HG02623 (cell line): ENCODE measurements around the gene RNF26.
A peak's percentile ranks its signal among the peaks of the same experiment; 100 is the strongest.

Source experiments
- ATAC-seq: cut with Tn5 transposase; IDR thresholded peaks from one replicate; pipeline ENCODE4 v1.9.1; 2021; ENCODE audit warnings: moderate library complexity; ENCODE audit not compliant: unreplicated experiment

The RNF26 gene

GRCh38 chr11:119315131-119316015 lies 19.0 kb upstream of the RNF26 start:
- peak; percentile 39 for ATAC-seq

- ATAC-seq, result no peak
Observed at GRCh38 chr11:119316016-119316728, 18.2 kb upstream of the RNF26 start.

GRCh38 chr11:119316729-119317591 lies 17.4 kb upstream of the RNF26 start, which contains the start of gene MCAM:
MCAM (minus strand) TSS chr11:119317130; CDS start chr11:119317101, 29 bp downstream.
- ATAC-seq, result no peak

GRCh38 chr11:119317592-119318239 lies 16.6 kb upstream of the RNF26 start:
- no peak for ATAC-seq

- no peak for ATAC-seq
Observed at GRCh38 chr11:119318240-119319135, 15.8 kb upstream of the RNF26 start.

- ATAC-seq, result no peak
Observed at GRCh38 chr11:119319136-119319699, 15.1 kb upstream of the RNF26 start.

GRCh38 chr11:119319700-119320239 lies 14.6 kb upstream of the RNF26 start:
- no peak for ATAC-seq

GRCh38 chr11:119320240-119320775 lies 14.0 kb upstream of the RNF26 start:
- no peak for ATAC-seq

- peak; percentile 46 for ATAC-seq
Observed at GRCh38 chr11:119320776-119321524, 13.4 kb upstream of the RNF26 start.

- ATAC-seq, result no peak
Observed at GRCh38 chr11:119322360-119322739, 12.0 kb upstream of the RNF26 start.

GRCh38 chr11:119322921-119323531 lies 11.3 kb upstream of the RNF26 start:
- ATAC-seq, result no peak

GRCh38 chr11:119323532-119324033 lies 10.7 kb upstream of the RNF26 start:
- ATAC-seq, result no peak

GRCh38 chr11:119324189-119324588 lies 10.1 kb upstream of the RNF26 start:
- ATAC-seq, result no peak

- ATAC-seq, result no peak
Observed at GRCh38 chr11:119329320-119329719, 5.0 kb upstream of the RNF26 start.

GRCh38 chr11:119330237-119330636 lies 4.1 kb upstream of the RNF26 start:
- ATAC-seq, result no peak

- ATAC-seq, result no peak
Observed at GRCh38 chr11:119332111-119332765, 2.1 kb upstream of the RNF26 start.
